HL-60 (cell line): ENCODE data around the gene SBNO2.

Source experiments
- DNase-seq, 2 experiments: peaks; one replicate each; pipeline ENCODE4 v3.0.0-alpha.2; 2010 to 2020; ENCODE audit warnings: low read depth in 1 of 2, low spot score in 1 of 2
- H3K27ac ChIP-seq: fragments of 250-450 bp; sonication (Bioruptor Pico); replicated peaks from 2 replicates; pipeline ENCODE4 v1.5.1; 2020; ENCODE audit warnings: mild to moderate bottlenecking, moderate library complexity
- H3K27me3 ChIP-seq: fragments of 250-450 bp; sonication (Bioruptor Pico); 2 replicates; pipeline ENCODE4 v1.5.1; 2021; ENCODE audit warnings: mild to moderate bottlenecking, moderate library complexity; ENCODE audit not compliant: insufficient read depth, poor library complexity, severe bottlenecking
- H3K4me3 ChIP-seq: replicated peaks from 2 replicates; pipeline ENCODE4 v1.5.1; 2011; ENCODE audit warnings: mild to moderate bottlenecking, control low read depth, low read length; ENCODE audit not compliant: insufficient read depth
- GABPA ChIP-seq: IDR thresholded peaks from 2 replicates; pipeline ENCODE4 v1.6.1; 2012; ENCODE audit warnings: low read depth
- POLR2AphosphoS5 ChIP-seq: IDR thresholded peaks from 2 replicates; pipeline ENCODE4 v1.6.1; 2012; ENCODE audit warnings: low read depth
- REST ChIP-seq: IDR thresholded peaks from 2 replicates; pipeline ENCODE4 v1.6.1; 2012; ENCODE audit warnings: low read depth; ENCODE audit not compliant: insufficient replicate concordance
- SPI1 ChIP-seq: IDR thresholded peaks from 2 replicates; pipeline ENCODE4 v1.6.1; 2012; ENCODE audit warnings: low read depth, mild to moderate bottlenecking, borderline replicate concordance
- TF ChIP-seq, protein P1 (sequence below): IDR thresholded peaks from one replicate; pipeline ENCODE4 v1.5.1; 2011; ENCODE audit warnings: low read length, control low read depth, inconsistent platforms; ENCODE audit not compliant: insufficient read depth

Gene SBNO2

GRCh38 chr19:1067341-1067957, 106.6 kb downstream of the SBNO2 start:
- no peak for TF ChIP-seq GABPA
- no peak for TF ChIP-seq REST
- no peak for TF ChIP-seq SPI1
- Histone ChIP-seq H3K27ac (peak overlapping the region; percentile 98), H3K27me3 (no peaks in the 10 kb centered on the region), H3K4me3 (peak overlapping the region; percentile 88)
- peak; percentile 53 to 59 for DNase-seq

- peak; percentile 71 to 90 for DNase-seq
- no peak for TF ChIP-seq POLR2AphosphoS5
- TF ChIP-seq, protein P1, sequence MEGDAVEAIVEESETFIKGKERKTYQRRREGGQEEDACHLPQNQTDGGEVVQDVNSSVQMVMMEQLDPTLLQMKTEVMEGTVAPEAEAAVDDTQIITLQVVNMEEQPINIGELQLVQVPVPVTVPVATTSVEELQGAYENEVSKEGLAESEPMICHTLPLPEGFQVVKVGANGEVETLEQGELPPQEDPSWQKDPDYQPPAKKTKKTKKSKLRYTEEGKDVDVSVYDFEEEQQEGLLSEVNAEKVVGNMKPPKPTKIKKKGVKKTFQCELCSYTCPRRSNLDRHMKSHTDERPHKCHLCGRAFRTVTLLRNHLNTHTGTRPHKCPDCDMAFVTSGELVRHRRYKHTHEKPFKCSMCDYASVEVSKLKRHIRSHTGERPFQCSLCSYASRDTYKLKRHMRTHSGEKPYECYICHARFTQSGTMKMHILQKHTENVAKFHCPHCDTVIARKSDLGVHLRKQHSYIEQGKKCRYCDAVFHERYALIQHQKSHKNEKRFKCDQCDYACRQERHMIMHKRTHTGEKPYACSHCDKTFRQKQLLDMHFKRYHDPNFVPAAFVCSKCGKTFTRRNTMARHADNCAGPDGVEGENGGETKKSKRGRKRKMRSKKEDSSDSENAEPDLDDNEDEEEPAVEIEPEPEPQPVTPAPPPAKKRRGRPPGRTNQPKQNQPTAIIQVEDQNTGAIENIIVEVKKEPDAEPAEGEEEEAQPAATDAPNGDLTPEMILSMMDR, result no peak
- TF ChIP-seq GABPA, result no peak
- TF ChIP-seq REST, result no peak
- TF ChIP-seq SPI1, result no peak
- H3K4me3 ChIP-seq, result peak within 1 kb of the TSS; percentile 88
- H3K27ac ChIP-seq, result peak within 1 kb of the TSS; percentile 98
- H3K27me3 ChIP-seq, result no peaks in the 10 kb centered on the region
These were observed 107.2 kb downstream of the SBNO2 start, which contains the start of gene ARHGAP45 for GRCh38 chr19:1066748-1067340. Gene ARHGAP45, plus strand, starts transcription at chr19:1067167. Its CDS starts 239 bp downstream, at chr19:1067406.

DNA sequence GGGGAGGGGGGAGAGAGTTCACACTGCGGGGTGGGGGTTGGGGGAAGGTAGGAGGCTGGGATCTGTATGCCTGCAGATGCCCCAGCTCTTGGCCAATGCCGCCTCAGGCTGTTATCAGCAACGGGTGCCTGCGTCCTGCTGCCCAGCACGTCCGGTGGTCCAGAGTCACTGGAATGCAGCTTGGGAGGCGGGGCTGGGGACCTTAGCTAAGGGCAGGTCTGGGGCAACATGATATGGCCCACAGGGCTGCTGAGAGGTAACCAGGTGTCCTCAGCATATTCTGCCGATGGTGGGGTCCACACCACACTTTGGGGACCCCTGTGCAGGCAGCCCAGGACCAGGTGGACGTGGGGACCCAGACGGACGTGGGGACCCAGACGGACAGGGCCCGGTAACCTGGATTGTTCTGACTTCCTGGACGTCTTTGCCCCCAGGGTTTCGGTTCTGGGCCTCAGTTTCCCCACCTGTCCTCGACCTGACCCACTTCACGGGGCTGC, 107.8 kb downstream of the SBNO2 start:
- H3K27ac ChIP-seq, result no peak overlapping the region
- no peaks in the 10 kb centered on the region for H3K27me3 ChIP-seq
- DNase-seq, result no peak
- H3K4me3 ChIP-seq, result peak overlapping the region; percentile 88
- TF ChIP-seq REST (no peak), POLR2AphosphoS5 (no peak)

DNA sequence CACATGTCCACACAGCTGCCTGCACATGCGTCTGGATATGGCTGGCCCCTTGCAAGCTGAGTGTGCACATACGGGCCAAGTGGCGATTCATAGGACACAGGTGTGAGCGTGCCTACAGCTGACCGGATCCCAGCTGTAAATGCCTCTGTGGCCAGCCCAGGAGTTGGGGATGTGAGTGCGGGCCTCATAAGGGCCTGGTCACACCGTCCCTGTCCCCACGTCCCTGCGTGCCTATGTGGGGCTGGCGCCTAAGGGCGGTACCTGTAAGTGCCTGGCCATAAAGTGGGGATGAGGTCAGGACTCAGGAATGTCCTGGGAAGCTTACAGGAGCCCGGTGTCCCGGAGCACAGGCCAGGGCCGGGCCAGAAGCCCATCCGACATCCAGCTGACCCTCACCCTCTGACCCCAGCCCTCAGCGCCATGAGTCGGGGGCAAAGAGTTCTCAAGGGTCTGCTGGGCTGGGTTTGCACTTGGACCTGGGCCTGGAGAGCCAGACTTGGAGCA, 108.4 kb downstream of the SBNO2 start:
- DNase-seq, result no peak
- no peak overlapping the region for H3K4me3 ChIP-seq

More for the DNA sequence above, 108.4 kb downstream of the SBNO2 start:
- TF ChIP-seq SPI1, result no peak
- TF ChIP-seq POLR2AphosphoS5, result no peak
- TF ChIP-seq REST, result no peak
- no peaks in the 10 kb centered on the region for H3K27me3 ChIP-seq
- H3K27ac ChIP-seq, result no peak overlapping the region
